Activated naive CD4-positive, alpha-beta T cell treated with anti-CD3 and anti-CD28 coated beads, Interleukin-2, amount 50 U/mL, for 24 hours (primary cell): ENCODE data around the gene DOCK4.

ENCODE experiments used
- H3K27ac Mint-ChIP-seq: one replicate; pipeline ENCODE4 v1.8.0; 2021; ENCODE audit warnings: mild to moderate bottlenecking, mixed read lengths
- H3K27me3 Mint-ChIP-seq: one replicate; pipeline ENCODE4 v1.8.0; 2021; ENCODE audit warnings: mixed read lengths
- H3K36me3 Mint-ChIP-seq: one replicate; pipeline ENCODE4 v1.8.0; 2021; ENCODE audit warnings: mixed read lengths
- H3K4me1 Mint-ChIP-seq: one replicate; pipeline ENCODE4 v1.8.0; 2021; ENCODE audit warnings: mixed read lengths
- H3K4me3 Mint-ChIP-seq: one replicate; pipeline ENCODE4 v1.8.0; 2021; ENCODE audit warnings: mild to moderate bottlenecking, mixed read lengths
- H3K9me3 Mint-ChIP-seq: one replicate; pipeline ENCODE4 v1.8.0; 2021; ENCODE audit warnings: mixed read lengths

The DOCK4 gene

DNA sequence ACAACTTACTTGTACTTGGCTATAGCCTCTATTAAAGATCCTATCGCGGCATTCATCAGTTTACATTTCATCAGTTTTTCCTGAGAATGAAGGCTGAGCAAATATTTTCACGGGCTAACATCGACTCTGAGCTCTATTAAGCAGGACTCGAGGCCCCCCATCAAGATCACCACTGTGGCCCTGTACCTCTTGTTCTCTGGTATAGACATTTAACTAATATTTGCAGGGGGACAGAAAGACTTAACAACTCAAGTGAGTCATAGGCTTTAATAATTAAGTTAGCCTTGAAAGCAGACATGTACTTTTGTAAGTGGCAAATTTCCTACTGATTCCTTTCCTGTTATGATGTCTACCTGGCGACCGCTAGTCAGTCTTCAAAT lies 45.4 kb downstream of the DOCK4 start:
- Mint-ChIP-seq H3K27ac (no peak overlapping the region), H3K27me3 (peaks cover 7% of the 10 kb centered on the region), H3K4me3 (no peak overlapping the region), H3K9me3 (no peaks in the 10 kb centered on the region), H3K4me1 (no peaks in the 10 kb centered on the region), H3K36me3 (no peaks in the 10 kb centered on the region)

DNA sequence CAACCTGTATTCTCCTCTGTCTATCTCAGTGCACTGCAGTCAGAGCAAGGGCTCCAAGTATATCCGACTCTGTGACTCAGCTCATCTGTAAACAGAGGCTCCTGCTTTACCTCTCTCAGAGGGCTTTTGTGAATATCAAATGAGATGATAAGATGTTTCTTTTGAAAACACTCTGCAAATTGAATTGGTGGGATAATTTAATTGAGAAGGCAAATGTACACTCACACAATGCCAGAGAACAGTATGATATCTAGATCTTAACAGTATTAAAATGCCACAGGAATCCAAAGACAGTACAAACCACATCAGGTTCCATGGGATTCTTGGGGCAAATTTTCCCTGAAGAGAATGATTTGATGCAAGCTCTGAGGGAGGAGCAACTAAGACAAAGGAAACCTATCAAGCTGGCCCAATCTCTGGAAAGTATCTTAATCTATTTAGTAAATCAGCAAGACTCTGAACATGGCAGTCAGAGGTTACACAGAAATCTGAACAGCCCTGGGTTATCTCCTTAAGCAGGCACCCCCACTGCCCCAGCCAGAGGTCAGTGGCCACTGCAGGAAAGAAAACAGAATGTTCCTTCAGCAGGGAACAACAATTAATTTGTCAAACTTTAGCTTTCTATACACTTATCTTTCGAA lies 45.9 kb downstream of the DOCK4 start:
- H3K36me3 Mint-ChIP-seq = no peaks in the 10 kb centered on the region
- H3K4me1 Mint-ChIP-seq = no peaks in the 10 kb centered on the region

DNA sequence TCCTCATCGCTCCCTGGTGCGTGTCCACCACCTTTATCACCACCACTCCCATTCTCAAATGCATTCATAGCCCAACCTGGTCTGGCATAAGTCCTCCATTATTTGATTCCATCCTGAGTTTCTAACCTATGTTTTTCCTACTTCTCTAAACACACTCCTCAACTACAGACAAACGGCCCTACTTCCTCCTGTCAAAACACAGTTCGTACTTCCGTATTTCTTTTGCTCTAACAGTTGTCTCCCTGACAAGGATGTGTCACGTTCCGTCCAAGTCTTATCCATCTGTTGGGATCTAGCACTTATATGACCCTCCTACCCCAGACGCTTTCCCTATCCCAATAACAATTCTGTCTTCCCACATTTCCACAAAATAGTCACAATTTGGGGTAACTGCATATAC lies 46.8 kb downstream of the DOCK4 start:
- no peak overlapping the region for H3K4me3 Mint-ChIP-seq
- peaks cover 10% of the 10 kb centered on the region for H3K27me3 Mint-ChIP-seq
- H3K27ac Mint-ChIP-seq = no peak overlapping the region
- no peaks in the 10 kb centered on the region for H3K9me3 Mint-ChIP-seq
- no peaks in the 10 kb centered on the region for H3K4me1 Mint-ChIP-seq
- no peaks in the 10 kb centered on the region for H3K36me3 Mint-ChIP-seq

More for the DNA sequence above, 45.9 kb downstream of the DOCK4 start:
- no peak overlapping the region for H3K4me3 Mint-ChIP-seq
- peaks cover 8% of the 10 kb centered on the region for H3K27me3 Mint-ChIP-seq
- no peaks in the 10 kb centered on the region for H3K9me3 Mint-ChIP-seq
- H3K27ac Mint-ChIP-seq = no peak overlapping the region

DNA sequence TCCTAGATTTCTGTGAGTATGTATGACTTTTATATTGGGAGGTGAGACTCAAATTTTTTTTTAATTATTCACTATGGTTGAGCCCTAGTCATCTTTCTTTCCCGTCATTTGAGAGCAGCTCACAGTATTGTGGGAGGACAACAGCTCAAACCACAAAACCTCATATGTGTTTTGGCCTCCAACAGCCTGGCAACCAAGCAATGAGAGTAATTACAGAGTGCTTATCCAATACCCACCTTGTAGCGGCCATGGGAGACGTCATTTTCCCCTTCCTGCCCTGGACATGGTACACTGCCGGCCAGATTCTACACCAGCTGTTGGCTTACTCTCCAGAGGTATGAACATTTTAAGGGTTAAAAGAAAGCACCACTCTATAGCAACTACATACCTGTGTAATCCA lies 49.1 kb downstream of the DOCK4 start:
- Mint-ChIP-seq H3K4me3 (no peak overlapping the region), H3K27ac (no peak overlapping the region), H3K4me1 (no peaks in the 10 kb centered on the region), H3K9me3 (no peaks in the 10 kb centered on the region), H3K36me3 (no peaks in the 10 kb centered on the region), H3K27me3 (peaks cover 10% of the 10 kb centered on the region)

DNA sequence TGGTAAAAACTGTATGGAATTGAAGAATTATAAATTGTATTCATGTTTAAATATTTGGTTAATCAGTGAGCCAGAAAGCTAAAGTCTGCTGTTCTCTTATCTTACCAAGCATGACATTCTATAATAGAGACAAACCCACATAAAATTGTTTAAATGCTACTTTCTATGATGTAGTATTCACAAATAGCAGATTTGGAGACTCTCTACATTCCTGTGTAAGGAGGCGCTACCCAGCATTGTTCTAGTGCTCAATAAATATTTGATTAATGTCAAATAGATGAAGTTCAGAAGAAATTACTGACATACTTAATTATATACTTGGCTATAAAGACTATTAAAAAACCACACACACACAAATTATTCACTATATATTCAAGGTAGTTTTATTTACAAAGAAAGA lies 49.8 kb downstream of the DOCK4 start:
- Mint-ChIP-seq H3K4me3 (no peak overlapping the region), H3K9me3 (no peaks in the 10 kb centered on the region), H3K27ac (no peak overlapping the region), H3K36me3 (no peaks in the 10 kb centered on the region), H3K27me3 (peaks cover 10% of the 10 kb centered on the region), H3K4me1 (no peaks in the 10 kb centered on the region)

DNA sequence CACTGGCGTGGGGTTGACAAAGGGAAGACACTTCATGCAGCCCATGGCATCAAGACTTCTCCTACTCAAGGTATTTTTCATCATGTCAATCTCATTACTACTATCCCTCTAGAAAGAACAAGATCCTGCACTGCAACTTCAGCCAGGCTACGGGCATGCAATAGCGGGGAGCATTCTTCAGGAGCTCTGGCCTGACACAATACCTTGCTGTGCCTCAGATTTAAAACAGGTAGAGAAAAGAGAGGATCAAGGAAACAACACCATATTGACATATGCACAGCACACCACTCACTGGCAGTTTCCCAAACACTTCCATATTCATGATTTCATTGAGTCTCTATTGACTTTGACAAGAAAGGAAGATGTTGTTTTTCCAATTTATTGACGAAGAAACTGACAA lies 51.5 kb downstream of the DOCK4 start:
- Mint-ChIP-seq H3K9me3 (no peaks in the 10 kb centered on the region), H3K27ac (no peak overlapping the region), H3K4me1 (no peaks in the 10 kb centered on the region), H3K27me3 (peaks cover 17% of the 10 kb centered on the region), H3K36me3 (no peaks in the 10 kb centered on the region), H3K4me3 (no peak overlapping the region)

DNA sequence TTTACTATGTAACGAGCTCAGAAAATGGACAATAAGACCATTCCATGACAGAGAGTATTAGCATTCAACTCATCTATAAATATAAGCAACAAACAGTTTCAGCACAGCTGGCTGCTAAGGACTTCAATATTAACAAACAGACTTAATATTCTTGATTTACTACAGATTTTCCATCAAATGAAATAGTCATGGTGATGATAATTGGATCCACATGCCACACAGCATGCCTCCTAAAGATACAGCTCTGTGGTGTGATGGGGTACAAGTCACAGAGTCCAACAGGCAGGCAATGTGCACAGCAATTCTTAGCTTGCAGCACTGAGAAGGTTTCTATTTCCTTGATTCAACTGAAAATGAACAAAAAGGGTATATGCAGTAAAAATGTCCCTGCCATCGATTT lies 54.0 kb downstream of the DOCK4 start:
- Mint-ChIP-seq H3K27ac (no peak overlapping the region), H3K4me1 (no peaks in the 10 kb centered on the region), H3K27me3 (peaks cover 23% of the 10 kb centered on the region), H3K4me3 (no peak overlapping the region), H3K9me3 (no peaks in the 10 kb centered on the region), H3K36me3 (no peaks in the 10 kb centered on the region)

DNA sequence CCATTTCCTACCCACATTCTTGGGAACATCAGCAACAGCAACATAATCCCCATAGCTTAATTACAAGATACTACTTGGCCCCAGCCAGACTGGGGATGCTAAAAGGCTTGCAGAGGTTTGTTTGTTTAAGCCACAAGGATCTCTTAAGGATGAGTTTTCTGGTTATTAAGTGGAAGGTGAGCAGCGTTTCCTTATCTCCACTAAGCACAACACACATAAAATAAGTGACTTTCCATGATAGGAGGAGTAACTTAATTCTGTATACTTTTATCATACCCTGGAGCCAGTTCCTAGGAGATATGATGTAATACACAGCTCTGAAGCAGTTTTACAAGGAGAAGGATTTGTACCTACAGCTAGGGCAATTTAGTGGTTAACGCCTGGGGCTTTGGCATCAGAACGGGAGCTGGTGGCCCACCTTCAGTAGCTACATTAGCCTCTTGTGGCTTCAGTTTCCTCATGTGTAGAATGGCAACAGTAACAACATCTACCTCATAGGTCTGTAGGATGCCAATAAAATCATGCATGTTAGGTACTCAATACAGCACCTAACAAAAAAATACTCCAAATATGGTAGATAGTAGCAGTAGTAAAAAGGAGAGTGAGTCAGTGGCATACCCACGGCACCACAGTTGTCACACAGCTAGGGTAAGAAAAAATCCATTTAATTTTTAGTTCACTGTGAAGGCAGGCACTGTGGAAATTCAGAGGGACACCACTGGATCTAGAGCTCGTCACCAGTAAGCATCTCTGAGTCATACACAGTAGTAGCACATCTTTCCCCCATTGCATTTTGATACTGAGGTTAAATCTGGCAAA lies 55.2 kb downstream of the DOCK4 start:
- Mint-ChIP-seq H3K4me3 (no peak overlapping the region), H3K27me3 (peaks cover 19% of the 10 kb centered on the region), H3K9me3 (no peaks in the 10 kb centered on the region), H3K27ac (no peak overlapping the region), H3K36me3 (no peaks in the 10 kb centered on the region), H3K4me1 (no peaks in the 10 kb centered on the region)

DNA sequence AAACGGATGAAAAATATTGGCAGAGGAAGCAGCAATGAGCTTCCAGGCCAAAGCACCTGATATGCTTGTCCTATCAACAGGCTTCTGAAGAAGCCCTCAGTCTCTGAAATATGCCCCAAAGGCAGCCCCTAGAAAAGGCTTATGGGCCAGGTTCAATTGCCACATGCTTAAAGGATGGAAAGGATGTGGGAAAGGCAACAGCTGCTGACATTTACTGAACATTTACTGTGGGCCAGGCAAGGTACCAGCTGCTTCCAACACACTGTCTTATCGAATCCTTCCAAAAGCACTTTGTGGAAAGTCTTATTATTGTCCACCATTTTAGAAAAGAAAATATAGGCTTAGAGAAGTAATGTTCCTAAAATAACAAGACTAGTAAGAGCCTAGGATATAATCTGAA lies 56.5 kb downstream of the DOCK4 start:
- Mint-ChIP-seq H3K4me1 (no peaks in the 10 kb centered on the region), H3K36me3 (no peaks in the 10 kb centered on the region), H3K27ac (no peak overlapping the region), H3K27me3 (peaks cover 17% of the 10 kb centered on the region), H3K9me3 (no peaks in the 10 kb centered on the region), H3K4me3 (no peak overlapping the region)

DNA sequence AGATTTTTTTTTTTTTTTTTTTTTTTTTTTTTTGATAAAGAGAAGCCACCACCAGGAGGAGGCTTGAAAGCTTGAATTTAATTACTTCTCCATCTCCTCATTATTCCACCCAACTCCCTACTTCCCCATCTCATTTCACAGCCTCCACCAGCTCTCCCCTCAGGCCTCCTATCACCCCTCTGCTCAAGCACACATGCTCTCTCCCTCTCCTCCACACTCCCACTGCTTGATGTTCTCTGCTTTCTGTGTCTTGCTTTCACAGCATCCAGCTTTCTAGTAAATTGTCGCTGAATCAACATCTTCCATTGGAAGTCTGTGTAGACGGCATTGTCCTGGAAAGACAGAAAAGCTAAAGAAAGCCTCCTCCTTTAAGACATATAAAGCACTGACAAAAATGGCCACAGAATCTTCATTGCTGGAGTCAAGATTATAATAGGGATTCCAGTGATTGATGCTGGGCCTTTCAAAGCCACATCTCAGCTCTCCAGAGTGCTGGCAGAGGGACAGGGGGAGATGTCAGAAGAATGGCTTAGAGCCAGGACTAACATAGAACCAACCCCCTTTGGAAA lies 58.3 kb downstream of the DOCK4 start:
- Mint-ChIP-seq H3K27ac (no peak overlapping the region), H3K9me3 (no peaks in the 10 kb centered on the region), H3K27me3 (peaks cover 16% of the 10 kb centered on the region), H3K4me3 (no peak overlapping the region), H3K4me1 (no peaks in the 10 kb centered on the region), H3K36me3 (no peaks in the 10 kb centered on the region)

DNA sequence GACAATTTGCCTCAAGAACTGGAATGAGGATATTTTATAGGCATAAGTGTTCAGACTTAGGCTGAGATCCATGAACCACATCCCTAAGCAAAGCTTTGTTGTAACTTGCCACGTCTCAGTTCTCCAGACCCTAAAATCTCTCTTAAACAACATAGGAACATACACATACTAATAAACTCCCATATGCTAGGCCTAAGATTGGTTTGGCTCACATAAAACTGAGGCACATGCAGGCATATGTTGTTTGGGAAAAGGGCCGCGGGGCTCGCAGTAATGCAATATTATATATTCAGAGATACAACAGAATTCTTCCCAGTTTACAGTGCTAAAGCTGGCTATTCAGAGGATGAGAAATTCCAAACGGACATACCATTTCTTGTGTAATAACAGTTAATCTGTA lies 61.0 kb downstream of the DOCK4 start:
- no peak overlapping the region for H3K4me3 Mint-ChIP-seq
- H3K36me3 Mint-ChIP-seq = no peaks in the 10 kb centered on the region
- H3K9me3 Mint-ChIP-seq = no peaks in the 10 kb centered on the region
- no peaks in the 10 kb centered on the region for H3K4me1 Mint-ChIP-seq
- H3K27ac Mint-ChIP-seq = no peak overlapping the region
- H3K27me3 Mint-ChIP-seq = peaks cover 13% of the 10 kb centered on the region

DNA sequence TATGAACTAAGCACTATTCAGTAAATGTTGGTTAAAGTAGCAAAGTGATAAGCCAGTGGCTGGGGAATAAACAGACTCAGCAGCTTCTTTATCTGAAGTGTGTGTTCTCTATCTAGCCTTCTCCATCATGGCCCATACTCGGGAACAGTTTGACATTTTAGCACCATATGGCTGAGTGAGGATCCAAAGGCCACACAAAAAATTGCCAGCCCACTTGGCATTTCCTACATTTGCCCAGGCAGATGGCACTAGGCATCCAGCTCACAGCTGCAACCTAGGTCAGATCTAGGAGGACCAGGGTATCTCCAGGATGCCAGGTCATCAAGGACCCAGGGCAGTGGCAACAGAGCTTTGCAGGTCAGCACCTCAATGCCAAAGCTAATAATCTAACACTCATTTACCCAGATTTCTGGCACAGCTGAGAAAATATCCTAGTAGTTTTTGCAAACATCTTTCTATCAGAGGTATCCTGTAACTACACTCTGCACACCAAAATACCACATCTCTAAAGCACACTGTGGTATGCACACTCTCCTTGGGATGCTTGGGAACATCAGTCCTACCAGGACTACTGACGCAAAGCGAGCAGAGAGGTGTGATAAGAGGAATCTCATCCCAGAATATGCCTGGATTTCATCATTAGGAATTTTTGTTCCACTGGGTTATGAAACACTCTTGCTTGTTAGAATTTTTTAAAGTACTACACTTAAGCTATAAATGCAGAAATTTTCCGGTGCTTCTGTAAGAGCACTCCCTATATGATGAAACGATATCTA lies 61.7 kb downstream of the DOCK4 start:
- H3K36me3 Mint-ChIP-seq = no peaks in the 10 kb centered on the region
- H3K27me3 Mint-ChIP-seq = peaks cover 10% of the 10 kb centered on the region
- no peak overlapping the region for H3K27ac Mint-ChIP-seq

DNA sequence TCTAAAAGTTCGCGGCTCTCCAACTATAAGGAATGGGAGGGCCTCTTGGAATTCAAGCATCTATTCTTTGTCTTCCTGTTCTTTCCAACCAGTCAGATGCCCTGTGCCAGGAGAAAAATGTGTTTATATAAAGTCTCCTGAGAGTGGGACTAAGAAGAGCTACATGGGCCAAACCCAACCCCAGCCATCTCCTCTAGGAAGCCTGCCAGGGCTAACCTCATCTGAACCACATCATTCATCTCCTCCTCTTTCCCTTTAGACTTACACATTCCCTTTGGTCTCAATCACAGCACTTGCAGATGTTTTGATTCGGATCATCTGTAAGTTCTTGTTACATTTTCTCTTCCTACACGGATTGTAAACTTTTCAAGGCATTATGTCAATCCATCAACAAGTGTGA lies 62.6 kb downstream of the DOCK4 start:
- H3K9me3 Mint-ChIP-seq = no peaks in the 10 kb centered on the region
- no peak overlapping the region for H3K27ac Mint-ChIP-seq
- H3K27me3 Mint-ChIP-seq = peaks cover 7% of the 10 kb centered on the region
- H3K4me1 Mint-ChIP-seq = no peaks in the 10 kb centered on the region
- no peak overlapping the region for H3K4me3 Mint-ChIP-seq
- H3K36me3 Mint-ChIP-seq = no peaks in the 10 kb centered on the region

More for the DNA sequence above, 61.7 kb downstream of the DOCK4 start:
- H3K9me3 Mint-ChIP-seq = no peaks in the 10 kb centered on the region
- H3K4me3 Mint-ChIP-seq = no peak overlapping the region
- H3K4me1 Mint-ChIP-seq = no peaks in the 10 kb centered on the region

DNA sequence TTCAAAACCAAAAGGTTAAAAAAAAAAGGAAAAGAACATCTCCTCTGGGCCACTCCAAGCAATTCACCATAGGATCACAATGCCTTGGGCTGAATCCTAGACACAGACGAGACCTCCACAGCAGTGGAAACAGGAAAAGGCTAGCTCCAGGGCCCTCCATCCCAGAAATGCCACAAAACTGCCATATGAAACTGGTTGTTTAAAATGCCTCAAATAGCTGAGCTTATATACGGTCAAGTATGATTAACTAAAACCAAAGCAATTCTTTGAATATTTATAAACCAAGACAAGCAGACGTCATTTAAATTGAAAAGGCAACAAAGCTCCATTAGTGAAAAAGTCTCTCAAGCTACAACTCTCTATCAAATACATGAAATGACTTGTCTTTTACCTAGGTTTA lies 63.1 kb downstream of the DOCK4 start:
- Mint-ChIP-seq H3K4me1 (no peaks in the 10 kb centered on the region), H3K4me3 (no peak overlapping the region), H3K36me3 (no peaks in the 10 kb centered on the region), H3K27me3 (peaks cover 7% of the 10 kb centered on the region), H3K27ac (no peak overlapping the region), H3K9me3 (no peaks in the 10 kb centered on the region)

DNA sequence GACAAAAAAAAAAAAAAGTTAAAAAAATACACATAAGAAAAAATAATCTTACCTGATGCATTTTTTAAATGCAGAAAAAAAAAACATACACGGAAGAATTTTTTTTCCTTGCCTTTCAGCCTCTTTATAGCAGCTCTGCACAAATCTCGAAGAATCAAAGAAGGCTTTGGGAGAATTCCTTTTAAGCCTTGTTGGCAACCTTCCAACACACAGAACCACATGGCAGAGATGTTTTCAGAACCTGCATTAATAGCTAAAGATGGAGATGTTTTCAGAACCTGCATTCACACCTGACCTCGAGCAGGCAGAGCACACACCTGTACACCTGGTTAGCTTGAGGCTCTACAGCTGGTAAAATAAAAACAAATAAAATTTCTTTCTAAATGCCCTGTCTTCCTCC lies 65.6 kb downstream of the DOCK4 start:
- H3K9me3 Mint-ChIP-seq = no peaks in the 10 kb centered on the region
- peaks cover 3% of the 10 kb centered on the region for H3K27me3 Mint-ChIP-seq
- no peak overlapping the region for H3K27ac Mint-ChIP-seq
- H3K4me3 Mint-ChIP-seq = no peak overlapping the region
- H3K36me3 Mint-ChIP-seq = no peaks in the 10 kb centered on the region
- H3K4me1 Mint-ChIP-seq = no peaks in the 10 kb centered on the region

DNA sequence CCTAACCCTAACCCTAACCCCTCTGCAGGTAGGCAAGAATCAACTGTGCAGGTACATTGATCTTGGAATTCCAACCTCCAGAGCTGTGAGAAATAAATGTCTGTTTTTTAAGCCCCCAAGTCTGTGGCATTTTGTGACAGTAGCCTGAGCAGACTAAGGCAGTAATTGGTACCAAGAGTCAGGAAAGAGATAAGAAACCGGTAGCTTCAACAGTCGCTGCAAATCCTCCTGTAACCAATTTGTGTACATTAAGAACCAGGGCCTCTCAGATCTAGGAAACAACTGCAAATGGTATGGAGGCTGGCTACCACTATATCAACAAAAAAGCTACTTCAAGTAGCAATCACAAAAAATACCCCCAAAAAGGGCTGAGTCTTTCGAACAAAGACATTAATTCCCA lies 67.3 kb downstream of the DOCK4 start:
- Mint-ChIP-seq H3K9me3 (no peaks in the 10 kb centered on the region), H3K27me3 (peaks cover 2% of the 10 kb centered on the region), H3K4me1 (no peaks in the 10 kb centered on the region), H3K36me3 (no peaks in the 10 kb centered on the region), H3K27ac (no peak overlapping the region), H3K4me3 (no peak overlapping the region)
